ENCODE measurements around the gene HAUS7.
"Not testable (repeated sequence)": the region's sequence is repeated elsewhere in the genome, so short reads cannot be mapped to it uniquely, and the experiment has no call there.

HAUS7 gene

DNA sequence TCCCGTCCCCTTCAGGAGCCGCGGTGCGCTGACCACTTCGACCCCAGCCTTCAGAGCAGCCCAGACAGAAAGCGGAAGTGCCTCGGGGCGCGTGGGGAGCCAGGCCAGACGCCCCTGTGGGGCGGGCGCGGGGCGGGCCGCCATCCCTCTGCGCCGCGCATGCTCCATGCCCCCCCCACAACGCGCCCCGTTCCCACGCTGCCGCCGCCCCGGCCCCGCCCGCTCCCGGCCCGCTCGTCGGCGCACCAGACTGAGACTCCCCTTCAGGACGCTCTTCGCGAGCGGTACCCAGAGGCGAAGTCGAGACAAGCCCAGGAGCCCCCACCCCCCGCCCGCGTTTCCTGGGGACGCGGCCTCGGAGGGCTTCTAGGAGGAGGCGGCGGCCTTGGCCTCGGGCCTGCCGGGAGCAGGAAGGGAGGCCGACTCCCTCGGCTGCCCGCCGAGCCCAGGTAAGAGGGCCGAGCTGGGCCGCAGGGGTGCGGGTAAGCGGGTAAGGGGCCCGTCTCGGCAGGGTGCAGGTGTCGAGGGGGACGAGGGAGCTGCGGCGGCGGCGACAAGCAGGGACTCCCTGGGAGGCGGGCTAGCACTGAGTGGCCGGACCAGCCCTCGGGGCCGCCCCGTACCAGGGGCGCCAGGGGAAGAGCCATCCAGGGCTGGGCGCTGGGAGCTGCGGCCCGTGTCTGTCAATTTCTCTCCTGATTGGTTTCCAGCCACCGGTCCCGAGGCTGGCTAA is 59.0 kb downstream of the HAUS7 start, which contains the start of gene ZFP92:
TSS of gene ZFP92 (plus strand) at position 218 of the 733 bp plus-strand sequence. CDS start 6,851 bp downstream, outside the sequence.
- DNase-seq (ENCODE audit: low read depth in 2 of 2, low spot score in 1 of 2): peak in 1 of 2 donors; percentile 14

DNA sequence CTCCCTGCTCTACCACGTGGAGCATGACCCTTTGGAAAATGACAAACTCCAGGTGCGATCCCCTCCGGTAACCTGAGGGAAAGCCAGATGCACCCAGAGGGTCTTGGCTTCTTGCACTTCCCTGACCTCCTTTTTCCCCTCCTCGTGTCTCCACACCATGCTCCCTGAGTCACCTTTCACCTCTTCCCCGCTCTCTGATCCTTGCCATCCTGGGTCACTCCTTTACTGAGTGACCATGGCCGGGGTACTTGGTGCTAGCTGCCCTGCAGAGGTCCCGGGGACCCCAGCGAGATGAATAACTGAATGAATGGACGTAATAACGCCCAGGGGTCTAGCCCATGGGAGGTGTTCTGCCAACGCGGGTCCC is 59.5 kb downstream of the HAUS7 start:
- no peak for DNase-seq (ENCODE audit: low read depth in 2 of 2, low spot score in 1 of 2)

DNA sequence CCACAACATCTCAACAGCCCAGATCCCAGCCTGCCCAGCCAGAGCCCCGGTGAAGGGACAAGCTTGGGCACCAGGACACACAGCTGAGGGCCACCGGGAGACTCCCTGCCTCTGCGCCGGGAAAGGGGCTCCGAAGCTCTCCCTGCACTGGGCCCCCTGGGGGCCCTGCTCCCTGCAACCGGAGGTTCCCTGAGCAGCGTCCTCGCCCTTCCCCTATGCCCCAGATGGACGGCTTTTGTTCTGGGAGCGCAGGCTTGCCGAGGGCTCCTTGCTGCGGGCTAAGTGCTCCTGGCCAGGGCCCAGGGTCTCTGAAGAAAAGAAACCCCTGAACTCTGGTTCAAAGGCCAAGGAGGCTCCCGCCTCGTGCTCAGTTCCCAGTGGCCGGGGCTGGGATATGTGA is 60.0 kb downstream of the HAUS7 start:
- DNase-seq (ENCODE audit: low read depth in 2 of 2, low spot score in 1 of 2): no peak

DNA sequence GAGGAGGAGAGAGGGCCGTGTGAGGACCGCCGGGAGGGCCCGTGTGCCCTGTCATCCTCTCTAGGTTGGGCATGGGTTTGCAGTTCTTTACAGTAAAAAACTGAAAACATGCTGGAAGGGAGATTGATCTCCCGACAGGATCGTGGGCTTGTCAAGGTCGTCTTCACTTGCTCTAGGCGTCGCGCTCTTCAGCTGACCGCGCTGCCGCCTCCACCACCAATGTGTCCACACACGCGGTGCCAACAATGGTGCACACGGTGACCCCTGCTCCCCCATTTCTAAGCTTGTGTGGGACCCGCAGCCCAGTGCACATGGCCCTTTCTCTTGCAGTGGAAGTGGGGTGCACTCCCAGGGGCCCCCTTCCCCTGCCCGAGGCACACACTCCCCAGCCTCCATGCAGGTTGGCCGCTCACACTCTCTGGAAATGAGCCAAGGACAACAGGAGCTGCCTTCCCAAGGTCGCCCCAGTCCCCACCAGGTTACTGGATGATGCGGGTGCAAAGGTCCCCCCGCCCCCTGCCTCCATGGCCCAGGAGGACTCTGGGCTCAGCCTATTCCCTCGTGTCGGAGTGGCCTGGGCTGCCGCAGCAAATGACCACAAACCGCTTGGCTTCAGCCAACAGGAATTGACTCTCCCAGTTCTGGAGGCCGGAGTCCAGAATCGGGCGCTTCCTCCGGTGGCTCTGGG is 60.8 kb downstream of the HAUS7 start:
- no peak for DNase-seq (ENCODE audit: low read depth in 2 of 2, low spot score in 1 of 2)

DNA sequence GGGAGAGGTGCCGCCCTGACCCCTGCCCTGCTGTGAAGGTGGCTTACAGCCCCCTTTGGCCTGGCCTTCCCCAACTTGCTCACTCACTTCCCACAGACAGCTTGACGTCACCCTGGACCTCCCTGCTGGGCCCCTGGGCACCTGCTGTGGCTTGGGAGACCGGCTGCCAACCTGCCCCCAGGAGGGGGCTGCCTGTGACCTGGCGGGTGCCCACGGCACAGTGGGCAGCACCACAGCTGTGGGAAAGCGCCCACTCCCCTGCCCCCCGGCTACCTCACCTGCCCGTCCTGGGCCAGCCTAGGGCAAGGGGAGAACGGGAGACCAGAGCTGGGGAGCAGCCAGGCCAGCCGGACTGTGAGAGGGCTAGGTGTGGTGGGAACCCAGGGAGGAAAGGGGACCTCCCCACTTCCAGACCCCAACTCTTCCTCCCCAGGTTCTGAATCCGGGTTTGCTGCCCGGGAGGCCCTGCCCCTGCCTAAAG is 61.5 kb downstream of the HAUS7 start:
- DNase-seq (ENCODE audit: low read depth in 2 of 2, low spot score in 1 of 2): no peak

DNA sequence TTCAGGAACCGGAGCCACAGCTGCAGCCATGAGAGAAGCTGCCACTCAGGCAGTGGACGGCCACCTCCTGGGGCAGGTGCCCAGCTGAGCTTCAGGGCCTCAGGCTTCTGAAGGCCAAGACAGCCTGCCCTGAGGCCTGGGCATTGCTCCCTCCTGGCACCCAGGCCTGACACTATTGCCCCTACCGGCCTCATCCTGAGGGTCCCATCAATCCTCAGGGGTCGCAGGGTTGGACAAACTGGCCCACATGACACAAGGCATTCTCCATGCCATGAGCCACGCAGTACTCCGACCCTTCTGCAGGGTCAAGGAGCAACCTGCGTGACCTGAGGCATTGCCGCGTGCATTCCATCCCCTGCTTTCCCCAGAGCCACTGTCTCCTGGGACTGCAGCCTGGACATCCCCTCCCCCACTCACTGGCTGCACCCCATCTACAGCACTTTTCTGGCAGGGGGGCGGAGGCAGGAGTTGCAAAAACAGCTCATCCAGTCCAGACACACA is 62.1 kb downstream of the HAUS7 start:
- no peak for DNase-seq (ENCODE audit: low read depth in 2 of 2, low spot score in 1 of 2)

DNA sequence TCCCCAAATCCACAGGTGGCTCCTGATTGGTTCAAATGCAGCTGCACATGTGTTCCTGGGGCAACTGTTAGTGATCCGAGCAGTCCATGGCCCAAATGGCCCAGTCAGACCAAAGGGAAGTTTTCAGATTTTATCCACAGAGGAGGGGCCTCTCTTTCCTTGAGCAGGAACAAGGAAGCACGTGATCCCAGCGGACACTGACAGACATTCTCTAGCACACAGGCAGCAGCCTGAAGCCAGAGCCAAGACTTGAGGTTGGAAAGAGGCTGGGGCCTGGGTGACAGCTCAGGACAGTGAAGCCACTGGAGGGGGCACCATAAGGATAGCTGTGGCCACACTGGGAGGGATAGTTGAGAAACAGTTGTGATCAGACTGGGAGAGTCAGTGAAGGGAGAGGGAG is 62.6 kb downstream of the HAUS7 start:
- no peak for DNase-seq (ENCODE audit: low read depth in 2 of 2, low spot score in 1 of 2)

DNA sequence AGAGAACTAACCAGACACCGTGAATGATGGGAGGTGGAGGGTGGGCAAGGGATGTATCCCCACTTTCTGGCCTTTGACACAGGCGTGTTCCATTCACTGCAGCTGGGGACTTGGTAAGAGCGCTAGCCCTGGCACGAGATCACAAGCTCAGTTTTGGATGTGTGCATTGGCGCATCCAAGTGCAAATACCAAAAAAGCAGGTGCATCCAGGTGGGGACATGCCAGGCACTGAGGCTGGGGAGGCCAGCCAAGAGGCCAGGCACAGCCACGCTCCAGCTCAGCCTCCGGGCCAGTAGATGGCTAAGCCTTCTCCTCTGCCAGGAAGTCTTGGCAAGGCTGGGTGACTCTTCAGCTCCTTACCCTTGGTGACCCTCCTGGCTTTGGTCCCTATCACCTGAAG is 63.5 kb downstream of the HAUS7 start:
- DNase-seq (ENCODE audit: low read depth in 2 of 2, low spot score in 1 of 2): no peak

DNA sequence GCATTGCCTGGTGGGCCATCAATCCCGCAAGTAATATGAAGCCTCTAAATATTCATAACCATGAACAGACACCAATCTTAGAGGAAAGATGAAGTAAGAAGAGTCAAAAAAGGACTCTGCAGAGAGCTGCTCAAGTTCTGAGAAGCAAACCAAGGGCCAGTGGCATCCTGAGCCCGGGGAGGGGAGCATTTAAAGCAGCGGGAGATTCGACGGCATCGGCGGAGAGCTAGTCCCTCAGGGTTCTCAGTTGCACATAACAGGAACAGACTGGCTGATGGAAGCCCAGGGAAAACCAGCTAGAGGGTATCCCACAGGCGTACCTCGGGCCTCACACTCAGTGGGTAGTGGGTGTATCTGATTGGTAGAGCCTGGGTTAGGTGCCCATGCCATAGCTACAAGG is 64.4 kb downstream of the HAUS7 start:
- DNase-seq (ENCODE audit: low read depth in 2 of 2, low spot score in 1 of 2): no peak

DNA sequence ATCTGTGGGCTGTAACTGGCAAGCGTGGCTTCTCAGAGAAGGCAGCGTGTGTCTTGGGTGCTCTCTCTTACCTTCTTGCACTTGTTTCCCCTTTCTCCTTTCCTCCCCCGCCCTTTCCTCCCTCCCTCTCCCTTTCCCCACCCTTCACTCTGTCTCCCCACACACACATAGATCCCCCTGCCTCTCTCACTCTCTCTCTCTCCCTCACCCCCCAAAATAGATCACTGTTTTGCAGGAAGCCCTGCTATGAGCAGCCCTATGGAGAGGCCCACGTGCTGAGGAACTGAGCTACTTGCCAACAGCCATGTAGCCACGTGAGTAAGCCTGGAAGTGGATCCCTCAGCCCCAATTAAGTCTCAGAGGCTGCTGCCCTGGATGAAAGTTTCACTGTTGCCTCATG is 65.0 kb downstream of the HAUS7 start:
- no peak for DNase-seq (ENCODE audit: low read depth in 2 of 2, low spot score in 1 of 2)

DNA sequence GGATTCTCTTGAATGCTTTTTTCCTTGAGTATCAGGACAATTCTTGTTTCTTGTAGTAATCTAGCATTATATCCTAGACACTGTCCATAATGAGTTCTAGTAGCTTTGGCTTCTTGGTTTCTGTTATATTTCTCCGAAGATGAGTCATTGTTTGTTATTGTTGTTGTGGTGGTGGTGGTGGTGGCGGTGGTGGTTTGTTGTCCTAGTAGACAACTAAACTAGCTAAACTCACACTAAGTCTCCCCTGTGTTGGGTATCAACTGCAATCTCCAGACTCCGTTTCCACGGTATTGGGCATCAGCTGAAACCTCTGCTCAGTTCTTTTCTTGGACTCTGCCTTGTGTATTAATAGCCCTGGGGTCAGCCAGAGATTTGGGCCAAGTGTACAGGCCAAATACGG is 66.0 kb downstream of the HAUS7 start:
- DNase-seq (ENCODE audit: low read depth in 2 of 2, low spot score in 1 of 2): not testable (repeated sequence)

DNA sequence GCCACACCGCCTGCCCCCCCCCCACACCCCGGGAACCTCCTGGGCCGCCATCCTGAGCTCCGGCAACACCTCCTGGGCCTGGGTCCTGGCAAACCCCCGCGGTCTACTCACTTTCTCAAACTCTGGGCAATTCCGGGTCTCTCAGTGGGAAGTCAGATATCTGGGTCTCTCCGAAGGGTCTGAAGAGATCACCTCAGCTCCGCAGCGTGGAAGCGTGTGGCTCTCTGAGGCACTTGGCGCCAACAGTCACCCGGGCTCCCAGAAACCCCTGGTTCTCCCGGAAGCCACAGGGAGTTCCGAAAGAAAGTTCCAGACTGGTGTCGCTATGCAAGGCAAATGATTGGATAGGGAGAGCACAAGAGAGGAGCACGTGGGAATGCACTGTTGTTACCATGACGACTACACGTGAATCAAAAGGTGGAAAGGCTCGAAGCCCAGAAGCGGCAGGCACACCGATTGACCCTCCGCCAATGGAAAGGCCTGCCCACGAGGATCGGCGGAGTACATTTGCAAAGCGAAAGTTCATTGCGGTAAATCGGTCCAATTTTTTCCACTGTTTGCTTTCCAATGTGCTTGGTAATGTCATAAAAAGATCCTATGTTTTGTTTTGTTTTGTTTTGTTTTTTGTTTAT is 69.1 kb downstream of the HAUS7 start, which contains the start of gene PNMA6E:
TSS of gene PNMA6E (minus strand) at position 218 of the 632 bp plus-strand sequence. CDS start 2,501 bp downstream, outside the sequence.
- no peak for DNase-seq (ENCODE audit: low read depth in 2 of 2, low spot score in 1 of 2)

DNA sequence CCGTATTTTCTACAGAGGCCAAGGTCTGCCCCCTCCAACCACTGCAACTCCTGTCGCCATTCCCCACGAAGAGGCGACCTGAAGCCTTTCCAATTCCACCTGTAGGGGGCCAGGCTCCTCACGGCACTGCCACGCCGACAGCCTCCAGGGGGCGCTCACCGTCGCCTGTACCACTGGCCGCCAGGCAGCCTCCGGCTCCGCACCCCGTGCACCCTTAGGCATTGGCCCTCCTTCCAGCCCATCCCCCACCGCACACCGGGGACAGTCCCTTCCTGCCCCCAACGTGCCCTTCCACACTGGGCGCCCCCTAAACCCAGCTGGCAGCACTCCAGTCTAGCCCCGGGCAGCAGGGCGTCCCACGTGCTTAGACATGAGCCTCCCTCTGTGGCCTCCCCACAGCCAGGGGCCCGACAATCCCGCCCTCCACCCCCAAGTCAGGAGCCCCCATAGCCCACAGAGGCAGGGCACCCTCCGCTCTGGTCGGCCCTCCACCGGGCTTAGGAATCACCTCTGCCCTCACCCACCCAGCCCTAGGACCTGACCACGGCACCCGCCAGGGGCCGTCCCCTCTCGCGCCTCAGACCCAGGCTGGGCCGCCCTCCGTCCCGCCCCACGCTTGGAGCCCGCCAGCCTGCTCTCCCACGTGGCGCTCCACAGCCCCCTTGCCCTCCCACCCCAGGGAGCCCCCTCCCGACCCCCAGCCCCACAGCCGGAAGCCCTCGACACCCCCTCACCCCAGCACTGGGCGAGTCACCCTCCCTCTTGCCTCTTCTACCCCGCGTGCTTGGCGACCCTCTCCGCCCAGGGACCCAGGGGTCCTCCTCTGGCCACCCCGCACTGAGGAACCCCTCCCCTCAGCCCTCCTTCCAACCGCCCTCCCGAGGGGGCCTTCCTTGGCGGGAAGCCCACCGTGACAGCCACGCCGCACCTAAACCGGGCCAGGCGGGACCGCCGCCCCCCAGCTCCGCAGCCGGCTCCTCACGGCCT is 69.9 kb downstream of the HAUS7 start:
- no peak for DNase-seq (ENCODE audit: low read depth in 2 of 2, low spot score in 1 of 2)

DNA sequence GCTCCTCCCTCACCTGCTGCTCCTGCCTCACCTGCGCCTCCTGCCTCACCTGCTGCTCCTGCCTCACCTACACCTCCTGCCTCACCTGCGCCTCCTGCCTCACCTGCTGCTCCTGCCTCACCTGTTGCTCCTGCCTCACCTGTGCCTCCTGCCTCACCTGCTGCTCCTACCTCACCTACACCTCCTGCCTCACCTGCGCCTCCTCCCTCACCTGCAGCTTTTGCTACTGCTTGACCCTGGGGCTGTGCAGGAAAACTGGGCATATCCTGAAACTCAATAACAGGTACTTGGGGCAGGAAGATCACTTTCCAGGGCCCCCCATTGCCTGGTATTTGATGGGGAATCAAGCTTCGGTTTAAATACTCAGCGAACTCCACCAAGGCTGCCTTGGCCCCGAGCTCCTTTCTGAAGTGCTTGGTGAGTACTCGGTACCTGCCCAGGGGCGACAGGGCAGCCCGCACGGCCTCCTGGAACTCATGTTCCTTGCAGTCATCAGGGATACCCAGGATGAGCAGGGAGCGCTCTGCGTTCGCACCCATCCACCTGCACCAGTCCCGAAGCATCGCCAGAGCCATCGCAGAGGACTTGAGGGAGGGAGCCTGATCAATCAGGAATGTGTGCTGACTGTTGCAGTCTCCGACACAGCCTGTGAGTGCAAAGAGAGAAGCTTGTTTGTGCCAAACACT is 72.0 kb downstream of the HAUS7 start:
- no peak for DNase-seq (ENCODE audit: low read depth in 2 of 2, low spot score in 1 of 2)

Data from stimulated activated CD8-positive, alpha-beta memory T cell treated with anti-CD3 and anti-CD28 coated beads, Interleukin-4, amount 100 ng/mL, for 4 hours (primary cell).